AG04450 (cell line): ENCODE results near the gene ANKAR. TPM values are rescaled to one million over a fixed set of nuclear protein-coding genes. Genes with fewer than 3 reads are reported as not detected.
"Not testable (repeated sequence)": the region's sequence is repeated elsewhere in the genome, so short reads cannot be mapped to it uniquely, and the experiment has no call there.

Experiments
- CTCF ChIA-PET: fragments of 300-600, 350-600 bp; formaldehyde crosslinking; extraction: SDS; loops from one replicate; lab custom pipeline; 2022; ENCODE audit warnings: antibody characterized with exemption, inconsistent platforms; lab: Charles Lee
- POLR2A ChIA-PET: fragments of 350-600 bp; formaldehyde crosslinking; extraction: SDS; loops from one replicate; lab custom pipeline; 2021; ENCODE audit warnings: antibody characterized with exemption, inconsistent platforms; lab: Yijun Ruan, JAX
- DNase-seq: peaks from one replicate; pipeline ENCODE4 v3.0.0-alpha.2; 2011; ENCODE audit warnings: low read depth, low spot score
- H3K27ac ChIP-seq: one replicate; pipeline ENCODE4 v1.5.1; 2012; ENCODE audit warnings: low read depth, low read length, control low read depth
- H3K27me3 ChIP-seq: one replicate; pipeline ENCODE4 v1.6.0; 2012; ENCODE audit warnings: low read length; ENCODE audit not compliant: control insufficient read depth, insufficient read depth
- H3K4me3 ChIP-seq: 2 replicates; pipeline ENCODE4 v1.5.1; 2011; ENCODE audit warnings: mild to moderate bottlenecking, low read depth, low read length, control low read depth
- H3K9me3 ChIP-seq: 2 replicates; pipeline ENCODE4 v1.5.1; 2012; ENCODE audit warnings: low read length; ENCODE audit not compliant: control insufficient read depth, insufficient read depth
- polyA plus RNA-seq: library from polyadenylated mRNA; depleted of rRNA; stranded (reverse); fragments of >200 nt; gene quantifications from 2 replicates; pipeline ENCODE4 v1.2.3, GENCODE V29; 2011
- TF ChIP-seq, protein P1 (sequence below): IDR thresholded peaks from 2 replicates; pipeline ENCODE4 v1.5.1; 2011; ENCODE audit warnings: low read depth, low read length, control low read depth, inconsistent platforms

The ANKAR gene
- polyA plus RNA-seq, 1 experiment = 3.5 TPM

DNA sequence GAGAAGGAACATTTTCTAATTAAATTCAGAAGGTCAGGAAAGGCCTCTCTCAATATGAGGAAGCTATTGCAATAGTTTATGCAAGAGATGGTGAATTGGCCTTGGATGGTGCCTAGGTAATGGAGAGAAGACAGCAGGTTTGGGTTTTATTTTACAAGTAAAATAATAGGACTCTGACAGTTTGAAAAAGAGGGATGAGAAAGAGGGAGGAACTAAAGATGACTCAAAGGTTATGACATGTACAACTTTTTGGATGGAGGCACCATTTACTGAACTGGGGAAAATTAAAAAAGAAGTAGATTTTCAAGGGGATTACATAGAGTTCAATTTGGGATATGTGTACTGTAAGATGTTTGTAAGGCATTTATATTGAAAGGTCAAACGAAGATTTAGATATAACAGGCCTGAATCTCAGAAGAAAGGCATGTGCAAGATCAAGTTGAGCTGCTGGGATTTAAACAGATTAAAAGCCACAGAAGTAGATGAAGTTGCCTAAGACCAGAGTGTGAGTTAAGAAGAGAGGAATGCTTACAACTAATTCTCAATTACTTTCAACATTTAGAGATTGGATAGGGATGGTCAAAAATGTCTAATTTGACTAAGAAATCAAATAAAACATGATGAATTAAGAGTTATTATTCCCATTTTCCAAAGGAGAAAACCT, 25.5 kb upstream of the ANKAR start:
- H3K4me3 ChIP-seq = no peak overlapping the region
- TF ChIP-seq, protein P1, sequence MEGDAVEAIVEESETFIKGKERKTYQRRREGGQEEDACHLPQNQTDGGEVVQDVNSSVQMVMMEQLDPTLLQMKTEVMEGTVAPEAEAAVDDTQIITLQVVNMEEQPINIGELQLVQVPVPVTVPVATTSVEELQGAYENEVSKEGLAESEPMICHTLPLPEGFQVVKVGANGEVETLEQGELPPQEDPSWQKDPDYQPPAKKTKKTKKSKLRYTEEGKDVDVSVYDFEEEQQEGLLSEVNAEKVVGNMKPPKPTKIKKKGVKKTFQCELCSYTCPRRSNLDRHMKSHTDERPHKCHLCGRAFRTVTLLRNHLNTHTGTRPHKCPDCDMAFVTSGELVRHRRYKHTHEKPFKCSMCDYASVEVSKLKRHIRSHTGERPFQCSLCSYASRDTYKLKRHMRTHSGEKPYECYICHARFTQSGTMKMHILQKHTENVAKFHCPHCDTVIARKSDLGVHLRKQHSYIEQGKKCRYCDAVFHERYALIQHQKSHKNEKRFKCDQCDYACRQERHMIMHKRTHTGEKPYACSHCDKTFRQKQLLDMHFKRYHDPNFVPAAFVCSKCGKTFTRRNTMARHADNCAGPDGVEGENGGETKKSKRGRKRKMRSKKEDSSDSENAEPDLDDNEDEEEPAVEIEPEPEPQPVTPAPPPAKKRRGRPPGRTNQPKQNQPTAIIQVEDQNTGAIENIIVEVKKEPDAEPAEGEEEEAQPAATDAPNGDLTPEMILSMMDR = no peak
- ChIA-PET POLR2A (interaction anchor here (0.6 kb wide), 1 partner anchor 80 kb away, joined by 3 read pairs; no protein-coding TSS in a partner anchor), CTCF (interaction anchor here (1.0 to 3.1 kb wide), 2 partner anchors 13 to 114 kb away, joined by 3 to 35 read pairs; partner anchors contain the start of genes ASNSD1 and OSGEPL1)
- peaks cover 8% of the 10 kb centered on the region for H3K9me3 ChIP-seq
- H3K27me3 ChIP-seq = no peaks in the 10 kb centered on the region
- peak; percentile 37 for DNase-seq
- no peak overlapping the region for H3K27ac ChIP-seq

DNA sequence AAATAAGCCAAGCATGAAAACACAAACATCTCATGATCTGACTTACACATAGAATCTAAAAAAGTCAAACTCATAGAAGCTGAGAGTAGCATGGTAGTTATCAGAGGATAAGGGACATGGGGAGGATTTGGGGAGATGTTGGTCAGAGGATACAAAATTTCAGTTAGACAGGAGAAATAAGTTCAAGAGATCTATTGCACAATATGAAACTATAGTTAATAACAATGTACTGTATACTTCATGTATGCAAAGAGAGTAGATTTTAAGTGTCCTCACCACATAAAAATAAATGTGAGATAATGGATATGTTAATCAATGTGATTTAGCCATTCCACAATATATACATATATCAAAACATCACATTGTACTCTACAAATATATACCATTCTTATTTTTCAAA, 23.2 kb upstream of the ANKAR start:
- no peaks in the 10 kb centered on the region for H3K27me3 ChIP-seq
- peaks cover 8% of the 10 kb centered on the region for H3K9me3 ChIP-seq
- H3K4me3 ChIP-seq = no peak overlapping the region
- POLR2A ChIA-PET = no interaction called here
- no peak overlapping the region for H3K27ac ChIP-seq
- TF ChIP-seq, protein P1 = no peak
- DNase-seq = no peak
- CTCF ChIA-PET = interaction anchor here (1.1 to 3.1 kb wide), 3 partner anchors 10 to 111 kb away, joined by 3 to 35 read pairs (median 3); partner anchors contain the start of genes ASNSD1 and OSGEPL1

DNA sequence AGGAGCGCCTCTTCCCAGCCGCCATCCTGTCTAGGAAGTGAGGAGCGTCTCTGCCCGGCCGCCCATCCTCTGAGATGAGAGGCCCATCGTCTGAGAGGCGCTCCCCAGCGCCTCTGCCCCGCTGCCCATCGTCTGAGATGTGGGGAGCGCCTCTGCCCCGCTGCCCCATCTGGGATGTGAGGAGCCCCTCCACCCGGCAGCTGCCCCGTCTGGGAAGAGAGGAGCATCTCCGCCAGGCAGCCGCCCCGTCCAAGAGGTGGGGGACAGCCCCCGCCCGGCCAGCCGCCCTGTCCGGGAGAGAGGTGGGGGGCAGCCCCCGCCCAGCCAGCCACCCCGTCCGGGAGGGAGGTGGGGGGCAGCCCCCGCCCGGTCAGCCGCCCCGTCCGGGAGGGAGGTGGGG, 21.0 kb upstream of the ANKAR start:
- DNase-seq, CTCF ChIA-PET, H3K4me3 ChIP-seq, POLR2A ChIA-PET, H3K27me3 ChIP-seq, H3K27ac ChIP-seq, H3K9me3 ChIP-seq: not testable (repeated sequence)

DNA sequence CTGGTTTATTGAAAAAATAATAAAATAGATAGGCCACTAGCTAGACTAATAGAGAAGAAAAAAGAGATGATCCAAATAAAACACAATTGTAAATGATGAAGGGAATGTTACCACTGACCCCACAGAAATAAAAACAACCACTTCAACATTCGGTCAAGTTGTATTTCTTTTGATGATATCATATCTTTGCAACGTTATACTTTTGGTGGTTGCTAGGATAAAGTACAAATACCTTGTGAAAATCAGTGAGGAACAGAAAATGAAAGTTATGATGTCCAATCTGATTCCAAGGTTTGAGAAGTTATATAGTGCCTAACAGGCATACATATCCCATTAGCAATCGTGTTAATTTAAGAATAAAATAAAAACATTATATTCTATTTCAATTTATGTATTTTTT, 19.8 kb upstream of the ANKAR start:
- Histone ChIP-seq H3K9me3 (peaks cover 8% of the 10 kb centered on the region), H3K4me3 (no peak overlapping the region), H3K27ac (no peak overlapping the region), H3K27me3 (no peaks in the 10 kb centered on the region)
- POLR2A ChIA-PET = no interaction called here
- CTCF ChIA-PET = no interaction called here
- no peak for DNase-seq
- TF ChIP-seq, protein P1 = no peak

DNA sequence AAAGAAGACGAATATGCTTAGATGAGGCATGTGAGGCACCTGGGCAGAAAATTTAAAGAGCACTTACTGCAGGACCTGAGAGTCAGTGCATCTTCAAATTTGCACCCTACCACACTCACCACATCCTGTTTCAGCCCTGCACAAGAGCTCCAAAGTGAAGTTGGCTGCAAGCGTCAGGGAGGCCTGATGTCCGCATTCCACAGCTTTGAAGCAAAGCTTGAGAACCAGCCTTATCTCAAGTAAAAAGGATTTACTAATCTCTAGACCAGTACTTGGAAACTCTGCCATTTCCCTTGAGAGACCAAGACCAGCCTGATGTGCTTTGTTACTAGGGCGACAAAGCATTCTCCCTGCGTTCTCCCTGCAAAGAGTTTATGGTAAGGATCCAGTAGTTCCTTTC, 16.6 kb upstream of the ANKAR start:
- no peak overlapping the region for H3K27ac ChIP-seq
- TF ChIP-seq, protein P1 = no peak
- no peak overlapping the region for H3K4me3 ChIP-seq
- DNase-seq = no peak
- peaks cover 10% of the 10 kb centered on the region for H3K9me3 ChIP-seq
- no peaks in the 10 kb centered on the region for H3K27me3 ChIP-seq
- ChIA-PET POLR2A (no interaction called here), CTCF (interaction anchor here (4.5 kb wide), 1 partner anchor 43 kb away, joined by 56 read pairs; no protein-coding TSS in a partner anchor)
